Ovary (tissue), 9 donors: ENCODE measurements around the gene EEF1AKMT4. TPM values are rescaled to one million over a fixed set of nuclear protein-coding genes. Genes with fewer than 3 reads are reported as not detected.

Source experiments
- DNase-seq, 5 donors: peaks; one replicate each; pipeline ENCODE4 v3.0.0-alpha.2; 2019 to 2020
- H3K27ac ChIP-seq, 2 donors: fragments of 200-600 bp; one replicate each; pipeline versions ENCODE4 v1.5.1 to v1.8.0; 2019 to 2022
- H3K27me3 ChIP-seq: fragments of 200-600 bp; one replicate; pipeline ENCODE4 v1.8.0; 2022
- H3K36me3 ChIP-seq: fragments of 200-600 bp; sonication (generic); one replicate; pipeline ENCODE4 v1.5.1; 2019
- H3K4me1 ChIP-seq: one replicate; pipeline ENCODE4 v1.8.1; 2013; ENCODE audit warnings: mild to moderate bottlenecking, moderate library complexity; ENCODE audit not compliant: insufficient read depth
- H3K4me3 ChIP-seq: fragments of 200-600 bp; sonication (generic); one replicate; pipeline ENCODE4 v1.5.1; 2017
- H3K9me3 ChIP-seq, 2 donors: fragments of 200-600 bp in 1 of 2; sonication (generic) in 1 of 2; one replicate each; pipeline versions ENCODE4 v1.5.1 to v1.8.1; 2013 to 2019; ENCODE audit warnings: mild to moderate bottlenecking in 1 of 2, moderate library complexity in 1 of 2
- CTCF ChIP-seq, 3 donors: fragments of 450-650 bp in 2 of 3; fragments of 200-600 bp in 1 of 3; IDR thresholded peaks; one replicate each; pipeline versions ENCODE4 v1.5.1 to v1.8.0; 2016 to 2022; ENCODE audit warnings: antibody characterized with exemption in 3 of 3, mild to moderate bottlenecking in 1 of 3
- EP300 ChIP-seq: sonication (generic); formaldehyde crosslinking; IDR thresholded peaks from one replicate; pipeline ENCODE4 v1.6.1; 2017; ENCODE audit warnings: antibody characterized with exemption
- POLR2A ChIP-seq: fragments of 450-650 bp; IDR thresholded peaks from one replicate; pipeline ENCODE4 v1.6.1; 2017; ENCODE audit warnings: antibody characterized with exemption, mild to moderate bottlenecking, moderate library complexity
- WGBS, 3 donors: extraction: QIAGEN DNeasy Blood & Tissue Kit in 1 of 3; methylation state at CpG; one replicate each; pipeline versions ENCODE4 v1.1.5 to v1.1.7; 2013 to 2017; 5-methylcytosine and 5-hydroxymethylcytosine counted together
- intact Hi-C, 4 donors: fragments of 100-400 bp; cut with DNase I; formaldehyde crosslinking; loops; one replicate each; pipeline versions ENCODE4 v1.11.0 to v1.15.1; 2022 to 2023
- polyA plus RNA-seq, 2 donors: library from polyadenylated mRNA; stranded (reverse); fragments of 200-250 nt in 1 of 2; fragments of 350-450 nt in 1 of 2; fragmentation: Illumina TruSeq in 1 of 2; extraction: RNeasy Lipid Tissue Mini Kit (QIAGEN cat#74804) in 1 of 2; gene quantifications; one replicate each; pipeline ENCODE4 v1.2.3, GENCODE V29; 2013 to 2014
- total RNA-seq, 7 donors: library from RNA; depleted of rRNA in 2 of 7; stranded (reverse); fragments of >200 nt in 2 of 7; fragmentation: NEBNext Ultra II Directional in 3 of 7; extraction: Animal tissue kit (Norgen Biotek cat#: 25700) in 3 of 7; gene quantifications; one replicate each; pipeline versions ENCODE4 v1.1.0 to v1.2.4, GENCODE V29; 2016 to 2023
- donor health status: DM: no; HTN: no; CAD: no; lungs with moderate emphysema.
- donor health status: DM: no; HTN: no; CAD: no.
- donor health status: Bipolar disorder and iron deficiency.
- donor health status: DM: yes; HTN: yes; CAD: no.
- donor health status: DM: no; HTN: no; CAD: no.
- donor health status: DM: yes; HTN: yes; CAD: no.

The EEF1AKMT4 gene
- total and polyA plus RNA-seq, 9 donors: 0.87 to 3.3 (median 2.0) TPM

GRCh38 chr3:184248454-184249411 is 739 bp upstream of the EEF1AKMT4 start, which contains the start of gene ALG3:
Gene ALG3, minus strand, starts transcription at chr3:184248962. Its CDS starts 22 bp downstream, at chr3:184248940.
- DNase-seq: peak; percentile 77 to 91 (median 84)

GRCh38 chr3:184250167-184250828 is 826 bp downstream of the EEF1AKMT4 start:
- TF ChIP-seq EP300: no peak
- peak; percentile 53 to 64 (median 57) for TF ChIP-seq CTCF (IDR thresholded peaks at IDR 0.05)
- Histone ChIP-seq H3K36me3 (no peaks in the 10 kb centered on the region), H3K4me3 (peak overlapping the region; percentile 97), H3K27ac (no peak overlapping the region), H3K9me3 (no peaks in the 10 kb centered on the region), H3K4me1 (peaks cover 2% of the 10 kb centered on the region), H3K27me3 (no peaks in the 10 kb centered on the region)
- 12 to 13% (median 13%) methylated on average over 20 of the region's 20 CpGs for WGBS, 3 donors
- intact Hi-C loops: loop anchor here in 1 of 4 donors (10.0 kb wide), 1 partner anchor 355 kb away; no protein-coding TSS in a partner anchor
- DNase-seq: peak; percentile 64 to 86 (median 79)

More at GRCh38 chr3:184248454-184249411, 739 bp upstream of the EEF1AKMT4 start, which contains the start of gene ALG3:
- TF ChIP-seq EP300 (no peak), POLR2A (peak; percentile 31)
- Histone ChIP-seq H3K27ac (peak within 1 kb of the TSS; percentile 9 to 55), H3K4me1 (peaks cover 2% of the 10 kb centered on the region), H3K4me3 (peak within 1 kb of the TSS; percentile 97), H3K27me3 (no peaks in the 10 kb centered on the region), H3K36me3 (no peaks in the 10 kb centered on the region), H3K9me3 (no peaks in the 10 kb centered on the region)
- WGBS, 3 donors: 0% methylated on average over 45 to 49 of the region's 49 CpGs
- intact Hi-C loops: loop anchor here (5.0 to 10.0 kb wide), 5 partner anchors 61 to 354 kb away; partner anchors contain the start of genes ABCF3 (in 2 of the 4) and EIF2B5 (in 1 of the 4)

GRCh38 chr3:184255291-184256039 is 6.0 kb downstream of the EEF1AKMT4 start:
- H3K4me1 ChIP-seq: peaks cover 6% of the 10 kb centered on the region
- H3K27me3 ChIP-seq: no peaks in the 10 kb centered on the region
- H3K27ac ChIP-seq: no peak overlapping the region
- no peaks in the 10 kb centered on the region for H3K9me3 ChIP-seq
- DNase-seq: no peak
- H3K36me3 ChIP-seq: no peaks in the 10 kb centered on the region
- intact Hi-C loops: loop anchor here in 1 of 4 donors (10.0 kb wide), 1 partner anchor 361 kb away; no protein-coding TSS in a partner anchor
- WGBS, 3 donors: 88 to 95% (median 92%) methylated on average over 3 of the region's 3 CpGs
- TF ChIP-seq CTCF (IDR thresholded peaks at IDR 0.05): no peak
- no peak for TF ChIP-seq POLR2A
- TF ChIP-seq EP300: no peak
- H3K4me3 ChIP-seq: no peak overlapping the region

- H3K4me1 ChIP-seq: peaks cover 13% of the 10 kb centered on the region
- intact Hi-C loops: loop anchor here in 1 of 4 donors (10.0 kb wide), 1 partner anchor 362 kb away; no protein-coding TSS in a partner anchor
- H3K27me3 ChIP-seq: no peaks in the 10 kb centered on the region
- DNase-seq: no peak
- H3K9me3 ChIP-seq: no peaks in the 10 kb centered on the region
- no peak overlapping the region for H3K27ac ChIP-seq
- TF ChIP-seq CTCF (IDR thresholded peaks at IDR 0.05) (no peak), EP300 (no peak), POLR2A (no peak)
- 88 to 92% (median 90%) methylated on average over 23 of the region's 23 CpGs for WGBS, 3 donors
- no peaks in the 10 kb centered on the region for H3K36me3 ChIP-seq
- H3K4me3 ChIP-seq: no peak overlapping the region
Measured at GRCh38 chr3:184257083-184257915, 7.8 kb downstream of the EEF1AKMT4 start.
